HCT116 (cell line): ENCODE results near the gene GSTA2. TPM values are rescaled to one million over a fixed set of nuclear protein-coding genes. Genes with fewer than 3 reads are reported as not detected.

ENCODE experiments used
- ATAC-seq: fragments of 200-7000 bp; cut with Tn5 transposase; 2 replicates; pipeline ENCODE4 v1.9.1; 2020; ENCODE audit warnings: mild to moderate bottlenecking, moderate library complexity
- BruUV-seq: library from RNA; stranded (reverse); fragments of 400-500 nt; replicated peaks from 2 replicates; lab custom pipeline; 2021; lab: Mats Ljungman, UMichigan
- CTCF ChIA-PET: fragments of 300-600 bp; sonication (Branson Sonifier 250); formaldehyde crosslinking; loops from one replicate; lab custom pipeline; 2021; ENCODE audit warnings: antibody characterized with exemption; lab: Charles Lee
- POLR2A ChIA-PET: fragments of 300-600, 350-600 bp; sonication (Branson Sonifier 250); formaldehyde crosslinking; loops from one replicate; lab custom pipeline; 2021; ENCODE audit warnings: antibody characterized with exemption; lab: Charles Lee
- RAD21 ChIA-PET, 2 experiments: fragments of 300-600 bp; sonication (Branson Sonifier 250); formaldehyde crosslinking; loops; one replicate each; lab custom pipeline; 2023; ENCODE audit warnings: low total read pairs in 2 of 2; ENCODE audit not compliant: uncharacterized antibody in 2 of 2, unreplicated experiment in 2 of 2, low non-redundant PET in 1 of 2; lab: Charles Lee
- DNase-seq: peaks from one replicate; pipeline ENCODE4 v3.0.0-alpha.2; 2010; ENCODE audit warnings: low read depth, low spot score
- H2AFZ ChIP-seq: fragments of 200-600 bp; shearing (Covaris generic), sonication (generic); 2 replicates; pipeline ENCODE4 v1.6.1; 2017; ENCODE audit warnings: low read depth, mixed run types, mixed read lengths, antibody characterized with exemption, low read length; ENCODE audit not compliant: poor library complexity, severe bottlenecking
- H3K27ac ChIP-seq: 2 replicates; pipeline ENCODE4 v1.5.1; 2012; ENCODE audit warnings: low read depth, low read length
- H3K27me3 ChIP-seq: fragments of 200-600 bp; sonication (generic); 2 replicates; pipeline ENCODE4 v1.6.1; 2016; ENCODE audit warnings: mixed run types, low read length, mixed read lengths; ENCODE audit not compliant: insufficient read depth
- H3K36me3 ChIP-seq, 2 experiments: fragments of 200-500 bp in 1 of 2; fragments of 200-600 bp in 1 of 2; sonication (Bioruptor generic) in 1 of 2; sonication (generic) in 1 of 2; 2 replicates each; pipeline versions ENCODE4 v1.5.1 to v1.6.1; 2014 to 2016; ENCODE audit warnings: low read length in 2 of 2, inconsistent platforms in 1 of 2, mixed read lengths in 1 of 2, mixed run types in 1 of 2; ENCODE audit not compliant: insufficient read depth in 2 of 2, control insufficient read depth in 1 of 2
- H3K4me1 ChIP-seq, 2 experiments: fragments of 200-600 bp in 1 of 2; sonication (generic) in 1 of 2; 2 replicates each; pipeline versions ENCODE4 v1.5.1 to v1.6.1; 2012 to 2017; ENCODE audit warnings: low read length in 2 of 2, inconsistent platforms in 1 of 2, mild to moderate bottlenecking in 1 of 2, mixed read lengths in 1 of 2, mixed run types in 1 of 2, moderate library complexity in 1 of 2; ENCODE audit not compliant: insufficient read depth in 2 of 2, control insufficient read depth in 1 of 2
- H3K4me2 ChIP-seq: fragments of 200-600 bp; sonication (generic); 2 replicates; pipeline ENCODE4 v1.6.1; 2017; ENCODE audit warnings: mixed run types, low read length, mixed read lengths
- H3K4me3 ChIP-seq, 2 experiments: fragments of 200-600 bp in 1 of 2; sonication (generic) in 1 of 2; replicated peaks in 1 of 2; 2 replicates each; pipeline ENCODE4 v1.5.1; 2011 to 2016; ENCODE audit warnings: low read length in 2 of 2, control low read depth in 1 of 2, low read depth in 1 of 2, mild to moderate bottlenecking in 1 of 2, mixed read lengths in 1 of 2, mixed run types in 1 of 2
- H3K79me2 ChIP-seq: fragments of 200-600 bp; sonication (generic); 2 replicates; pipeline ENCODE4 v1.6.1; 2017; ENCODE audit warnings: mild to moderate bottlenecking, mixed run types, low read length, moderate library complexity, mixed read lengths; ENCODE audit not compliant: insufficient read depth
- H3K9ac ChIP-seq: fragments of 200-600 bp; sonication (generic); 2 replicates; pipeline ENCODE4 v1.6.1; 2016; ENCODE audit warnings: low read length, mixed read lengths
- H3K9me2 ChIP-seq: fragments of 200-600 bp; sonication (generic), shearing (Covaris generic); 2 replicates; pipeline ENCODE4 v1.6.1; 2017; ENCODE audit warnings: mixed run types, mild to moderate bottlenecking, moderate library complexity; ENCODE audit not compliant: insufficient read depth
- H3K9me3 ChIP-seq, 2 experiments: fragments of 200-500 bp in 1 of 2; fragments of 200-600 bp in 1 of 2; sonication (Bioruptor generic) in 1 of 2; sonication (generic) in 1 of 2; 2 replicates each; pipeline ENCODE4 v1.6.1; 2014 to 2017; ENCODE audit warnings: low read length in 2 of 2, mixed read lengths in 2 of 2, inconsistent platforms in 1 of 2, low read depth in 1 of 2, mild to moderate bottlenecking in 1 of 2, mixed run types in 1 of 2, moderate library complexity in 1 of 2; ENCODE audit not compliant: control insufficient read depth in 1 of 2, insufficient read depth in 1 of 2
- H4K20me1 ChIP-seq: fragments of 200-600 bp; sonication (generic), shearing (Covaris generic); 2 replicates; pipeline ENCODE4 v1.6.1; 2017; ENCODE audit warnings: mixed run types, mild to moderate bottlenecking, moderate library complexity; ENCODE audit not compliant: insufficient read depth
- EGR1 ChIP-seq: IDR thresholded peaks from 2 replicates; pipeline ENCODE4 v1.6.1; 2012; ENCODE audit warnings: low read depth
- EZH2 ChIP-seq: fragments of 200-600 bp; sonication (generic); IDR thresholded peaks from 2 replicates; pipeline ENCODE4 v1.6.1; 2017; ENCODE audit warnings: antibody characterized with exemption, mixed run types
- EZH2phosphoT487 ChIP-seq: fragments of 200-600 bp; IDR thresholded peaks from 2 replicates; pipeline ENCODE4 v1.6.1; 2018; ENCODE audit warnings: antibody characterized with exemption, borderline replicate concordance
- FOSL1 ChIP-seq: IDR thresholded peaks from 2 replicates; pipeline ENCODE4 v1.6.1; 2012; ENCODE audit warnings: low read depth
- MAX ChIP-seq: IDR thresholded peaks from 2 replicates; pipeline ENCODE4 v1.6.1; 2012
- POLR2A ChIP-seq: IDR thresholded peaks from 2 replicates; pipeline ENCODE4 v1.7.0; 2011; ENCODE audit warnings: borderline replicate concordance; ENCODE audit not compliant: insufficient read depth, insufficient read length; ENCODE audit errors: extremely low read depth
- POLR2AphosphoS5 ChIP-seq: IDR thresholded peaks from 2 replicates; pipeline ENCODE4 v1.6.1; 2011; ENCODE audit warnings: mild to moderate bottlenecking, low read depth, low read length, moderate library complexity
- RAD21 ChIP-seq: IDR thresholded peaks from 2 replicates; pipeline ENCODE4 v1.6.1; 2012; ENCODE audit warnings: low read depth, mild to moderate bottlenecking
- REST ChIP-seq: IDR thresholded peaks from 2 replicates; pipeline ENCODE4 v1.6.1; 2012; ENCODE audit warnings: low read depth
- SIN3A ChIP-seq: IDR thresholded peaks from 2 replicates; pipeline ENCODE4 v1.6.1; 2012; ENCODE audit warnings: low read depth
- SP1 ChIP-seq: IDR thresholded peaks from 2 replicates; pipeline ENCODE4 v1.6.1; 2012; ENCODE audit warnings: low read depth
- SRF ChIP-seq: IDR thresholded peaks from 2 replicates; pipeline ENCODE4 v1.6.1; 2012; ENCODE audit warnings: low read depth
- TCF7L2 ChIP-seq: IDR thresholded peaks from 2 replicates; pipeline ENCODE4 v1.7.0; 2011; ENCODE audit warnings: borderline replicate concordance, inconsistent platforms; ENCODE audit not compliant: insufficient read depth, insufficient read length; ENCODE audit errors: extremely low read depth
- YY1 ChIP-seq: IDR thresholded peaks from 2 replicates; pipeline ENCODE4 v1.6.1; 2011; ENCODE audit warnings: low read length, low read depth, moderate library complexity, mild to moderate bottlenecking; ENCODE audit not compliant: insufficient replicate concordance; ENCODE audit errors: extremely low read depth
- ZBTB33 ChIP-seq: IDR thresholded peaks from 2 replicates; pipeline ENCODE4 v1.6.1; 2011; ENCODE audit warnings: mild to moderate bottlenecking, low read length, moderate library complexity; ENCODE audit not compliant: insufficient replicate concordance; ENCODE audit errors: extremely low read depth
- ZFX ChIP-seq: fragments of 450-650 bp; IDR thresholded peaks from 2 replicates; pipeline ENCODE4 v1.6.1; 2017
- ZNF274 ChIP-seq: fragments of 200-500 bp; sonication (Bioruptor generic); IDR thresholded peaks from 2 replicates; pipeline ENCODE4 v1.6.1; 2014; ENCODE audit warnings: mild to moderate bottlenecking, low read depth, low read length, inconsistent platforms
- intact Hi-C: fragments of 100-400 bp; cut with micrococcal nuclease; formaldehyde crosslinking; loops from 2 replicates; pipeline ENCODE4 v1.10.0; 2022
- total RNA-seq: library from RNA; stranded (reverse); gene quantifications from one replicate; pipeline ENCODE4 v1.2.1, GENCODE V29; 2021; ENCODE audit not compliant: unreplicated experiment

Gene GSTA2
- total RNA-seq, 1 experiment from 2014 or later: not detected

GRCh38 chr6:52707963-52708680 lies 55.2 kb downstream of the GSTA2 start:
- Histone ChIP-seq H2AFZ (no peak overlapping the region), H3K27me3 (no peaks in the 10 kb centered on the region), H4K20me1 (no peaks in the 10 kb centered on the region), H3K79me2 (no peaks in the 10 kb centered on the region), H3K9ac (no peak overlapping the region), H3K9me2 (no peaks in the 10 kb centered on the region), H3K4me1 (no peaks in the 10 kb centered on the region), H3K36me3 (no peaks in the 10 kb centered on the region), H3K4me2 (no peak overlapping the region), H3K27ac (no peak overlapping the region)
- ChIA-PET CTCF (no interaction called here), RAD21 (no interaction called here), POLR2A (no interaction called here)
- ATAC-seq: no peak
- no peak for DNase-seq
- no TSS peak for BruUV-seq
- TF ChIP-seq TCF7L2: no peak
- TF ChIP-seq POLR2A: no peak
- no peak for TF ChIP-seq REST
- TF ChIP-seq FOSL1: no peak
- no peak for TF ChIP-seq SRF
- TF ChIP-seq SIN3A: no peak
- no peak for TF ChIP-seq EZH2
- TF ChIP-seq MAX: no peak
- TF ChIP-seq ZFX: no peak
- no peak for TF ChIP-seq RAD21
- TF ChIP-seq EGR1: no peak
- no peak for TF ChIP-seq POLR2AphosphoS5
- TF ChIP-seq ZBTB33: no peak
- TF ChIP-seq EZH2phosphoT487: no peak
- TF ChIP-seq ZNF274: no peak
- TF ChIP-seq YY1: no peak
- TF ChIP-seq SP1: no peak
- TF ChIP-seq, all 23 proteins: peak for 0
- no peak overlapping the region for H3K4me3 ChIP-seq
- H3K9me3 ChIP-seq: no peaks in the 10 kb centered on the region
- intact Hi-C loops: no loop called here
